Fibroblast of mammary gland (primary cell): ENCODE data around the gene ZNF185.

Experiments used
- DNase-seq: peaks from one replicate; pipeline ENCODE4 v3.0.0-alpha.2; 2010; ENCODE audit warnings: low read depth
- H3K4me3 ChIP-seq: 2 replicates; pipeline ENCODE4 v1.5.1; 2011; ENCODE audit warnings: low read depth, mild to moderate bottlenecking, low read length, moderate library complexity; ENCODE audit not compliant: control insufficient read depth
- TF ChIP-seq, protein P1 (sequence below): conservative IDR thresholded peaks from 2 replicates; pipeline ENCODE4 v1.5.1; 2011; ENCODE audit warnings: low read depth, low read length, inconsistent platforms; ENCODE audit not compliant: control insufficient read depth, insufficient read depth

ZNF185 gene

DNA sequence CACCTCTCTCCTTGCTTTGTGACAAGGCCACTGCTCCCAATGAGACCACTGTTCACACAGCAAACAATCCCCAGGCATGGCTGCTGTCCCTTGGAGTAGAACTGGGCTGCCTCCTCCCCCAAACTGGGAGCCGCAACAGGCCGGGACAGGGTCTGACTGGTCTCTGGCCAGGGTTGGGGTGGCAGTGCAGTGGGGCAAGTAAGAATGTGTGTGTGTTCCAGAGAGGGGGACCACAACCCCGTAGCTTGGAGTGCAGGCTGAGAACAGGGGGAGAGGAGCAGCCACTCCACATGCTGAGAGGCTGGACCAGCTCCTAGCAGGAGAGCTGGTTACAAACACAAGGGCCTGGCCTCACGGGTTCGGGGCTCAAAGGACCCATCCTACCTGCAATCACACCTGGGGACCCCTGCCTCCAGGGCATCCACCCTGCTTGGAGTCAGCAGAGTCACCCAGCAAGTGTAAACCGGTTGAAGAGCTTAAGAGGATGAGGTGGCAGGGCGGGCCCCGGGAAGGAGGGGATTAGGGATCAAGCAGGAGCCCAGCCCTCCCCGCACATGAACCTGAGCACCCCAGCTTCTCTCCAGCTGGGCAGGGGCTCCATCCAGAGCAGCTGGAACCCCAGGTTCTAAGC, 3.8 kb upstream of the ZNF185 start:
- DNase-seq: no peak
- TF ChIP-seq, protein P1, sequence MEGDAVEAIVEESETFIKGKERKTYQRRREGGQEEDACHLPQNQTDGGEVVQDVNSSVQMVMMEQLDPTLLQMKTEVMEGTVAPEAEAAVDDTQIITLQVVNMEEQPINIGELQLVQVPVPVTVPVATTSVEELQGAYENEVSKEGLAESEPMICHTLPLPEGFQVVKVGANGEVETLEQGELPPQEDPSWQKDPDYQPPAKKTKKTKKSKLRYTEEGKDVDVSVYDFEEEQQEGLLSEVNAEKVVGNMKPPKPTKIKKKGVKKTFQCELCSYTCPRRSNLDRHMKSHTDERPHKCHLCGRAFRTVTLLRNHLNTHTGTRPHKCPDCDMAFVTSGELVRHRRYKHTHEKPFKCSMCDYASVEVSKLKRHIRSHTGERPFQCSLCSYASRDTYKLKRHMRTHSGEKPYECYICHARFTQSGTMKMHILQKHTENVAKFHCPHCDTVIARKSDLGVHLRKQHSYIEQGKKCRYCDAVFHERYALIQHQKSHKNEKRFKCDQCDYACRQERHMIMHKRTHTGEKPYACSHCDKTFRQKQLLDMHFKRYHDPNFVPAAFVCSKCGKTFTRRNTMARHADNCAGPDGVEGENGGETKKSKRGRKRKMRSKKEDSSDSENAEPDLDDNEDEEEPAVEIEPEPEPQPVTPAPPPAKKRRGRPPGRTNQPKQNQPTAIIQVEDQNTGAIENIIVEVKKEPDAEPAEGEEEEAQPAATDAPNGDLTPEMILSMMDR: no peak
- no peak overlapping the region for H3K4me3 ChIP-seq

DNA sequence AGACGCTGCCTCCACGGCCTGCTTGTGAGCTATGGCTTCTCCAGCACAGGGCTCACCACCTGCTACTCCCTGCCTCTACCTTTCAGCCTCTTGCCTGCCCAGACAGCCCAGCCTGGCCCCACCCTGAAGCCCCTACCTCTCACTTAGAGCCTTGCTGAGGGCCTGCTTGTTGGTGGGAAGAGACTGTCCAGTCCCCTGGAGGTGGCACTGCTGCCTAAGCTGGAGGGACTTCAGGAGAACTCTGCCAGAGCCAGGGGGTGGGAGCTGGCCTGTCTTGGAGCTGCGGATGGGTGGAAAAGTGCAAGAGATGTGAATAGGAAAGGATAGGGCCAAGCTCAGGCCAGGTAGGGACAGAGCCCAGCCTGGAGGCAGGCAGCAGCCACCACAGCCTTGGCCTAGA, 2.7 kb upstream of the ZNF185 start:
- no peak for DNase-seq
- TF ChIP-seq, protein P1: no peak
- no peak overlapping the region for H3K4me3 ChIP-seq

DNA sequence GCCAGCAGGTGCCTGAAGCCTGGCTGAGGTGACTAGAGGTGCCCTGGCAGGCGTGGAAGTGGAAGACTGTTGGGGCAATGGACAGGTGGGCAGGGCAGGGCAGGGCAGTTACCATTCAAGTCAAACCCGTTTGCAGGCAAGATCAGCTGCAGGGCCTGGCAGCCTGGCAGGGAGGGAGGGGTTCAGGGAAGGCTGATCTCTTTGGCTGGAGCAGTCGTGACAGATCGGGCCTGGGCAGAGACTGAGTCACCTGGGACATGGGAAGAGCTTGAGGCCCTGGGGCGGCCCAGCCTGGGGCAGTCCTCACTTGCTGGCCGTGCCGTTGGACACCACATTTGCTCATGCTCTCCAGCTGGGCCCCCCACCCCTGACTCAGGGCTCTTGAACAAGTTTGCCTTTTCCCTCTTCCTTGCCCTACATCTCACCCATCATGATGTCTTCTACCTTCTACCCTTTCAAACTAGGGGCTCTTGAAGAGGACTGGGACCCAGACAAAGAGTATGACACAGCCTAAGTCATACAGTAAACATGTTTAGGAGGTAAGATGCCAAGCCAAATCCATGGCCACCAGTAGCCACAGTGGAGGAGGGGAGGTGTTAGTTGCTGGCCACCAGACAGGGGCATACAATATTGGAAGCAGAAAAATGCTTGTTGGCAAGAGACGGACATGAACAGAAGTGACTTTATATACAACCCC, 2.0 kb upstream of the ZNF185 start:
- TF ChIP-seq, protein P1: no peak
- DNase-seq: no peak

DNA sequence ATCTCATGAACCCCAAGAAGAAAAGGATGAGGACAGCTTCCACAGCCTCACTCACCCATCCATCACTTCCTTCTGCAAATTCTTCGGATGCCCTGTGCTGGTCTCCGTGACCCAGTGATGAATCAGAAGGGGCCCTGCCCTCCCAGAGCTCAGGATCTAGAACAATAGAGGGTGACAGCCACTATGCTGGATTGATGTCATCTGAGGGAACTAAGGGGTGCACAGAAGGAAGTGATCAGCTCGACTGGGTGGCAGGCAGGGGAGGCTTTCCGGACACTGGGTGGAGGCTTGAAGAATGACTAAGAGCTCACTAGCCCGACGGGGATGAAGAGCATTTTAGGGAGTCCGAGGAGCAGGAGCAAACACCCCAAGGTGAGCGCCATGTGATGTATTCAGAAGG, 1.4 kb upstream of the ZNF185 start:
- H3K4me3 ChIP-seq: no peak overlapping the region
- DNase-seq: no peak
- TF ChIP-seq, protein P1: no peak

More for the DNA sequence above, 2.0 kb upstream of the ZNF185 start:
- H3K4me3 ChIP-seq: no peak overlapping the region

DNA sequence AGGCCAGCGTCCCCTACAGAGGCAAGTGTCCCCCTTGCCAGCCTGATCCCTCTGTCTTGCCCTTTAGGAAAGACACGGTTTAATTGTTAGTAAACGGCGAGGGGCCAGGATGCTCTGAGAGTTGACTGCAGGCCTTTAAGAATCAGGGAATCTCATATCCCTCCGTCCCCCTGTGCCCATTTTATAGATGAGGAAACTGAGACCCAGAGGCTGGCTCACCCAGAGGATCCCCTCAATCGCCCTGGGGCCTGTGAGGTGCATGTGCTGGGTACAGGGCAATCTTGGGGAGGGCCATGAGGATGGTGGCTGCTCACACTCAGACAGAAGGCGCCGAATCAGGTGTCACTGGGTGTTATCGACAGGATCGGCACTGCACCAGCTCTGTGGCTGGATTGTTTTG, 575 bp downstream of the ZNF185 start:
- TF ChIP-seq, protein P1: no peak
- H3K4me3 ChIP-seq: no peak overlapping the region
- DNase-seq: no peak

DNA sequence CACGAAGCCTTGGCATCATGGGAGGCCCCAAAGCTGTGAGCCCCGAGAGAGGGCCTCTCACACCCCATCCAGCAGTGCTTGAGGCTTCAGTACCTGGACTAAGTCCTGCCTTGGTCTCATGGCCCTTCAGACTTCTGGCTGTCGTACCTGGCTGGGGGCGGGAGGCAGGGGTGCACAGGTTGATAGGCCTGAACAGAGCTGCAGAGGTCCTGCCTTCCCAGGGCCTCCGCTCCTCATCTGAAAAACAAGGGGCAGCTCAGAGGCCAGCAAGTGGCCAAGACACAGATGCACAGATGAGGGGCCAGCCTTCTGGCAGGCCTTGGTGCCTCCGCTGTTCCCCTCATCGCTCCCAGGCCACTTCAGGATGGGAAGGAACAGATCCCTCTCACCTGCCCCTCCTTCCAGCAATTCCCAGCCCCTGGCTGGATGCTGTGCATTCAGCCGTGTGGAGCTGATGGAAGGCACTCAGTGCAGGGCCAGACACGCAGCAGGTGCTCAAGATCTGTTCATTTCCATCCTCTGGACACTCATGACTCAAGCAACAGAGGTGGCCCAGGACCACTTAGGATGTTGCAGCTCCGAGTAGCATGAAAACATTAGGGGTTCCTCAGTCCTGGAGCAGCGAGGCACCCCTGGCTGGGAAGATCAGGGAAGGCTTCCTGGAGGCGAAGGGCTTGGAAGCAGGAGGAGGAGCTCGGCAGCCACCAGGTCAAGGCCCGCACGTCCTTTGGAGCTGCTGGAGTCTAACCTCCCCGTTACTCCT, 1.4 kb downstream of the ZNF185 start:
- no peak for DNase-seq
- H3K4me3 ChIP-seq: no peak overlapping the region
- TF ChIP-seq, protein P1: no peak
